Fibroblast of skin of right biceps (primary cell): ENCODE measurements around the gene MAGI2.

Experiments used
- DNase-seq: peaks from one replicate; pipeline ENCODE4 v3.0.0-alpha.2; 2013

Gene MAGI2

GRCh38 chr7:79442766-79443165, 10.7 kb downstream of the MAGI2 start:
- DNase-seq, result peak; percentile 46

- DNase-seq, result peak; percentile 38
These were observed 17.1 kb downstream of the MAGI2 start for GRCh38 chr7:79436378-79436777.

- peak; percentile 20 for DNase-seq
These were observed 18.6 kb downstream of the MAGI2 start for GRCh38 chr7:79434867-79435266.

- peak; percentile 89 for DNase-seq
These were observed 19.4 kb downstream of the MAGI2 start for GRCh38 chr7:79434098-79434497.

GRCh38 chr7:79430391-79430790, 23.1 kb downstream of the MAGI2 start:
- DNase-seq, result no peak

- DNase-seq, result no peak
These were observed 27.8 kb downstream of the MAGI2 start for GRCh38 chr7:79425665-79426064.

GRCh38 chr7:79421751-79422150, 31.7 kb downstream of the MAGI2 start:
- no peak for DNase-seq

GRCh38 chr7:79420464-79420863, 33.0 kb downstream of the MAGI2 start:
- peak; percentile 92 for DNase-seq

- DNase-seq, result no peak
These were observed 38.6 kb downstream of the MAGI2 start for GRCh38 chr7:79414910-79415309.

- DNase-seq, result no peak
These were observed 40.6 kb downstream of the MAGI2 start for GRCh38 chr7:79412915-79413314.

- DNase-seq, result no peak
These were observed 41.0 kb downstream of the MAGI2 start for GRCh38 chr7:79412438-79412837.

- no peak for DNase-seq
These were observed 43.1 kb downstream of the MAGI2 start for GRCh38 chr7:79410345-79410744.

GRCh38 chr7:79407351-79407750, 46.1 kb downstream of the MAGI2 start:
- no peak for DNase-seq

GRCh38 chr7:79406371-79406770, 47.1 kb downstream of the MAGI2 start:
- no peak for DNase-seq

GRCh38 chr7:79405368-79405767, 48.1 kb downstream of the MAGI2 start:
- no peak for DNase-seq

- DNase-seq, result no peak
These were observed 49.6 kb downstream of the MAGI2 start for GRCh38 chr7:79403879-79404278.

- no peak for DNase-seq
These were observed 50.0 kb downstream of the MAGI2 start for GRCh38 chr7:79403451-79403850.

- no peak for DNase-seq
These were observed 52.2 kb downstream of the MAGI2 start for GRCh38 chr7:79401254-79401653.

GRCh38 chr7:79400222-79400621, 53.2 kb downstream of the MAGI2 start:
- no peak for DNase-seq

GRCh38 chr7:79398138-79398749, 55.2 kb downstream of the MAGI2 start:
- DNase-seq, result no peak

- peak; percentile 7 for DNase-seq
These were observed 66.6 kb downstream of the MAGI2 start for GRCh38 chr7:79386688-79387422.

GRCh38 chr7:79381921-79382320, 71.5 kb downstream of the MAGI2 start:
- no peak for DNase-seq

GRCh38 chr7:79377097-79377496, 76.4 kb downstream of the MAGI2 start:
- DNase-seq, result peak; percentile 20

GRCh38 chr7:79376299-79377025, 77.0 kb downstream of the MAGI2 start:
- no peak for DNase-seq
